ENCODE data around the gene CNN2.

DNA sequence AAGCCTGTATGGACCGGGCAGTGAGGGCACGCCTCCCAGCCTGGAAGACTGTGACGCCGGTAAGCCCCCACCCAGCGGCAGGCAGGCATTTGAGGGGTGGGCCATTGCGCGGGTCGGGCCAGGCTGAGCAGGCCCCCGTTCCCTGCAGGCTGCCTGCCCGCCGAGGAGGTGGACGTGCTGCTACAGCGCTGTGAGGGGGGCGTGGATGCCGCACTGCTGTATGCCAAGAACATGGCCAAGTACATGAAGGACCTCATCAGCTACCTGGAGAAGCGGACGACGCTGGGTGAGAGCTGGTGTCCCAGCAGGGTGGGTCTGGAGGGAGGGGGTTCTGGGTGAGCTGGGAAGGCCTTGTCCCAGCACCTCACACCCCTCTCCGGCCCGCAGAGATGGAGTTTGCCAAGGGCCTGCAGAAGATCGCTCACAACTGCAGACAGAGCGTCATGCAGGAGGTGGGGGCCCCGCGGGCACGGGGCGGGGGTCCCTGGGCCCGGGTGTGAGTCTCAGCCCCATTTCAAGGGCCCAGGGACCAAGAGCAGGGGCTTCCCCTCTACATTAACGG lies 47.6 kb downstream of the CNN2 start:
- TF ChIP-seq POLR2AphosphoS5 (IDR thresholded peaks at IDR 0.05; ENCODE audit: insufficient read depth in 1 of 2, low read depth in 1 of 2) (no peak), POLR2A (IDR thresholded peaks at IDR 0.05) (no peak)
- TF ChIP-seq, protein P1, sequence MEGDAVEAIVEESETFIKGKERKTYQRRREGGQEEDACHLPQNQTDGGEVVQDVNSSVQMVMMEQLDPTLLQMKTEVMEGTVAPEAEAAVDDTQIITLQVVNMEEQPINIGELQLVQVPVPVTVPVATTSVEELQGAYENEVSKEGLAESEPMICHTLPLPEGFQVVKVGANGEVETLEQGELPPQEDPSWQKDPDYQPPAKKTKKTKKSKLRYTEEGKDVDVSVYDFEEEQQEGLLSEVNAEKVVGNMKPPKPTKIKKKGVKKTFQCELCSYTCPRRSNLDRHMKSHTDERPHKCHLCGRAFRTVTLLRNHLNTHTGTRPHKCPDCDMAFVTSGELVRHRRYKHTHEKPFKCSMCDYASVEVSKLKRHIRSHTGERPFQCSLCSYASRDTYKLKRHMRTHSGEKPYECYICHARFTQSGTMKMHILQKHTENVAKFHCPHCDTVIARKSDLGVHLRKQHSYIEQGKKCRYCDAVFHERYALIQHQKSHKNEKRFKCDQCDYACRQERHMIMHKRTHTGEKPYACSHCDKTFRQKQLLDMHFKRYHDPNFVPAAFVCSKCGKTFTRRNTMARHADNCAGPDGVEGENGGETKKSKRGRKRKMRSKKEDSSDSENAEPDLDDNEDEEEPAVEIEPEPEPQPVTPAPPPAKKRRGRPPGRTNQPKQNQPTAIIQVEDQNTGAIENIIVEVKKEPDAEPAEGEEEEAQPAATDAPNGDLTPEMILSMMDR (IDR thresholded peaks at IDR 0.05): no peak

Data from vagina (tissue), 2 donors.